Stomach (tissue), 4 donors: ENCODE results near the gene TCN1.

Experiments
- POLR2A ChIP-seq, 4 donors: fragments of 450-650 bp; IDR thresholded peaks; one replicate each; pipeline ENCODE4 v1.6.1; 2016; ENCODE audit warnings: antibody characterized with exemption in 4 of 4, control low read depth in 2 of 4, mild to moderate bottlenecking in 1 of 4, moderate library complexity in 1 of 4
- POLR2AphosphoS5 ChIP-seq, 3 donors: sonication (generic); formaldehyde crosslinking; IDR thresholded peaks; one replicate each; pipeline ENCODE4 v1.6.1; 2016; ENCODE audit warnings: antibody characterized with exemption in 3 of 3
- TF ChIP-seq, protein P1 (sequence below), 7 experiments: fragments of 450-650 bp in 4 of 7; fragments of 200-600 bp in 3 of 7; sonication (generic) in 3 of 7; IDR thresholded peaks; one replicate each; pipeline ENCODE4 v1.5.1; 2016 to 2019; ENCODE audit warnings: antibody characterized with exemption in 7 of 7, control low read depth in 2 of 7, mild to moderate bottlenecking in 1 of 7

DNA sequence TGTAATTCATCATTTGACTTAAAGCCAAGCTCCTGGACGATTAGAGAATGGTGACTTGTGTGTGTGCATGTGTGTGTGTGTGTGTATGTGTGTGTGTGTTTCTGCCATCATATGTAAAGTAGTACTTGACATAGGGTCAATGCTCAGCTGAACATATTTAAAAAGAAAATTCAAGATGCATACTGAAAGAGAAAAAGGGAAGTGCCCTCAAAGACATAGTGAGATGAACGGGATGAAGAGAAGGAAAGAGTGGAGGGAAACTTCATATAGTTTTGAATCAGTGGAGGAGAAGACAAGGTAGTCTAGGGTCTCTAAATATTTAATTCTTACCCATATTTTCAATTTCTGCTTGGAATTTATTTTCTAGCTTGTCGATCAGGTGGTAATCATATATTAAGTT lies 4.0 kb downstream of the TCN1 start:
- TF ChIP-seq, protein P1, sequence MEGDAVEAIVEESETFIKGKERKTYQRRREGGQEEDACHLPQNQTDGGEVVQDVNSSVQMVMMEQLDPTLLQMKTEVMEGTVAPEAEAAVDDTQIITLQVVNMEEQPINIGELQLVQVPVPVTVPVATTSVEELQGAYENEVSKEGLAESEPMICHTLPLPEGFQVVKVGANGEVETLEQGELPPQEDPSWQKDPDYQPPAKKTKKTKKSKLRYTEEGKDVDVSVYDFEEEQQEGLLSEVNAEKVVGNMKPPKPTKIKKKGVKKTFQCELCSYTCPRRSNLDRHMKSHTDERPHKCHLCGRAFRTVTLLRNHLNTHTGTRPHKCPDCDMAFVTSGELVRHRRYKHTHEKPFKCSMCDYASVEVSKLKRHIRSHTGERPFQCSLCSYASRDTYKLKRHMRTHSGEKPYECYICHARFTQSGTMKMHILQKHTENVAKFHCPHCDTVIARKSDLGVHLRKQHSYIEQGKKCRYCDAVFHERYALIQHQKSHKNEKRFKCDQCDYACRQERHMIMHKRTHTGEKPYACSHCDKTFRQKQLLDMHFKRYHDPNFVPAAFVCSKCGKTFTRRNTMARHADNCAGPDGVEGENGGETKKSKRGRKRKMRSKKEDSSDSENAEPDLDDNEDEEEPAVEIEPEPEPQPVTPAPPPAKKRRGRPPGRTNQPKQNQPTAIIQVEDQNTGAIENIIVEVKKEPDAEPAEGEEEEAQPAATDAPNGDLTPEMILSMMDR (IDR thresholded peaks at IDR 0.05) = no peak
- no peak for TF ChIP-seq POLR2AphosphoS5 (IDR thresholded peaks at IDR 0.05)
- no peak for TF ChIP-seq POLR2A (IDR thresholded peaks at IDR 0.05)
